Keratinocyte (primary cell): ENCODE measurements around the gene PGS1. TPM values are rescaled to one million over a fixed set of nuclear protein-coding genes. Genes with fewer than 3 reads are reported as not detected.
A peak's percentile ranks its signal among the peaks of the same experiment; 100 is the strongest.

Experiments used
- DNase-seq: peaks from one replicate; pipeline ENCODE4 v3.0.0-alpha.2; 2011; ENCODE audit warnings: low read depth, missing footprints, low spot score
- FAIRE-seq: peaks from 2 replicates; lab custom pipeline; 2011; peaks lifted over from hg19 to GRCh38; lab: Jason Lieb, UNC
- H2AFZ ChIP-seq: 2 replicates; pipeline ENCODE4 v1.6.0; 2012; ENCODE audit warnings: low read length, control low read depth, inconsistent platforms; ENCODE audit not compliant: control insufficient read depth
- H3K27ac ChIP-seq: 2 replicates; pipeline ENCODE4 v1.5.1; 2011; ENCODE audit warnings: low read length; ENCODE audit not compliant: control insufficient read depth, insufficient read depth
- H3K27me3 ChIP-seq: 3 replicates; pipeline ENCODE4 v1.6.0; 2011; ENCODE audit warnings: low read length; ENCODE audit not compliant: control insufficient read depth, insufficient read depth; ENCODE audit errors: extremely low read depth
- H3K36me3 ChIP-seq, 2 experiments: 2 replicates in 1 of 2; 3 replicates in 1 of 2; pipeline ENCODE4 v1.5.1; 2011; ENCODE audit warnings: low read length in 2 of 2, mild to moderate bottlenecking in 1 of 2; ENCODE audit not compliant: control insufficient read depth in 2 of 2, insufficient read depth in 2 of 2; ENCODE audit errors: extremely low read depth in 1 of 2
- H3K4me1 ChIP-seq: 3 replicates; pipeline ENCODE4 v1.5.1; 2011; ENCODE audit warnings: low read length; ENCODE audit not compliant: control insufficient read depth, insufficient read depth; ENCODE audit errors: extremely low read depth
- H3K4me2 ChIP-seq: 3 replicates; pipeline ENCODE4 v1.6.0; 2011; ENCODE audit warnings: low read depth, low read length; ENCODE audit not compliant: control insufficient read depth, insufficient read depth; ENCODE audit errors: extremely low read depth
- H3K4me3 ChIP-seq, 3 experiments: fragments of 200-600 bp in 1 of 3; sonication (generic) in 1 of 3; 2 replicates in 2 of 3; 3 replicates in 1 of 3; pipeline ENCODE4 v1.5.1; 2011 to 2016; ENCODE audit warnings: low read length in 3 of 3, mild to moderate bottlenecking in 3 of 3, control low read depth in 2 of 3, inconsistent platforms in 1 of 3, low read depth in 1 of 3, mixed read lengths in 1 of 3, mixed run types in 1 of 3, moderate library complexity in 1 of 3; ENCODE audit not compliant: control insufficient read depth in 2 of 3, insufficient read depth in 2 of 3; ENCODE audit errors: extremely low read depth in 1 of 3
- H3K79me2 ChIP-seq: 2 replicates; pipeline ENCODE4 v1.6.0; 2012; ENCODE audit warnings: low read length; ENCODE audit not compliant: control insufficient read depth, insufficient read depth
- H3K9ac ChIP-seq: 3 replicates; pipeline ENCODE4 v1.6.0; 2011; ENCODE audit warnings: low read length; ENCODE audit not compliant: control insufficient read depth, insufficient read depth; ENCODE audit errors: extremely low read depth
- H3K9me1 ChIP-seq: 3 replicates; pipeline ENCODE4 v1.6.0; 2011; ENCODE audit warnings: low read length; ENCODE audit not compliant: control insufficient read depth, insufficient read depth; ENCODE audit errors: extremely low read depth
- H3K9me3 ChIP-seq: 2 replicates; pipeline ENCODE4 v1.5.1; 2012; ENCODE audit warnings: low read depth, low read length; ENCODE audit not compliant: control insufficient read depth
- H4K20me1 ChIP-seq: 3 replicates; pipeline ENCODE4 v1.6.0; 2011; ENCODE audit warnings: low read length; ENCODE audit not compliant: control insufficient read depth, insufficient read depth; ENCODE audit errors: extremely low read depth
- CTCF ChIP-seq, 3 experiments: IDR thresholded peaks in 1 of 3; conservative IDR thresholded peaks in 1 of 3; optimal IDR thresholded peaks in 1 of 3; 2 replicates in 2 of 3; 3 replicates in 1 of 3; pipeline versions ENCODE3 to v1.5.1; 2011; ENCODE audit warnings: low read length in 3 of 3, mild to moderate bottlenecking in 3 of 3, moderate library complexity in 2 of 3, control low read depth in 1 of 3, inconsistent platforms in 1 of 3; ENCODE audit not compliant: insufficient read depth in 2 of 3; ENCODE audit errors: extremely low read depth in 1 of 3
- EZH2 ChIP-seq: IDR thresholded peaks from one replicate; pipeline ENCODE4 v1.6.1; 2012; ENCODE audit warnings: inconsistent platforms, mild to moderate bottlenecking, low read length, moderate library complexity
- dilution Hi-C: fragments of 300-500 bp; cut with MboI; formaldehyde crosslinking; loops from one replicate; pipeline ENCODE4 v1.7.0; 2020; ENCODE audit warnings: low sequenced_read_pairs; ENCODE audit not compliant: extremely low pct_ligation_motif_present
- polyA plus RNA-seq, 5 experiments: library from polyadenylated mRNA; depleted of rRNA in 3 of 5; stranded (reverse) in 3 of 5; stranded (forward) in 1 of 5; unstranded in 1 of 5; fragments of >200 nt; gene quantifications; 1 replicate in 1 of 5; 2 replicates in 3 of 5; 3 replicates in 1 of 5; pipeline versions ENCODE4 v1.2.1 to v1.2.3, GENCODE V29; 2011 to 2012; ENCODE audit warnings: missing spikeins in 2 of 5, low read depth in 1 of 5, low replicate concordance in 1 of 5

PGS1 gene
- polyA plus RNA-seq, 1 donor (not counting 4 experiments of a cell fraction or from before 2014, with no cell fraction given), result 19.6 TPM

- DNase-seq, result no peak
- H3K4me3 ChIP-seq, result no peak overlapping the region
- dilution Hi-C loops, result no loop called here
- peaks cover 63% of the 10 kb centered on the region for H3K4me1 ChIP-seq
- peaks cover 5% of the 10 kb centered on the region for H4K20me1 ChIP-seq
- no peaks in the 10 kb centered on the region for H3K9me3 ChIP-seq
- TF ChIP-seq CTCF (optimal IDR thresholded peaks at IDR 0.05 in 1 of 3, IDR thresholded peaks at IDR 0.05 in 1 of 3, conservative IDR thresholded peaks at IDR 0.05 in 1 of 3; ENCODE audit: extremely low read depth in 1 of 3, insufficient read depth in 2 of 3, low read length in 3 of 3) (no peak), EZH2 (no peak)
- H3K79me2 ChIP-seq, result peaks cover 25% of the 10 kb centered on the region
- H3K9ac ChIP-seq, result peak overlapping the region; percentile 31
- H3K27ac ChIP-seq, result peak overlapping the region; percentile 68
- peak overlapping the region; percentile 29 for H3K4me2 ChIP-seq
- no peak for FAIRE-seq
- peaks cover 3 to 17% of the 10 kb centered on the region in 2 experiments for H3K36me3 ChIP-seq
- no peaks in the 10 kb centered on the region for H3K27me3 ChIP-seq
- H3K9me1 ChIP-seq, result peaks cover 2% of the 10 kb centered on the region
- H2AFZ ChIP-seq, result no peak overlapping the region
Observed at GRCh38 chr17:78355701-78356100, 22.7 kb upstream of the PGS1 start.

DNA sequence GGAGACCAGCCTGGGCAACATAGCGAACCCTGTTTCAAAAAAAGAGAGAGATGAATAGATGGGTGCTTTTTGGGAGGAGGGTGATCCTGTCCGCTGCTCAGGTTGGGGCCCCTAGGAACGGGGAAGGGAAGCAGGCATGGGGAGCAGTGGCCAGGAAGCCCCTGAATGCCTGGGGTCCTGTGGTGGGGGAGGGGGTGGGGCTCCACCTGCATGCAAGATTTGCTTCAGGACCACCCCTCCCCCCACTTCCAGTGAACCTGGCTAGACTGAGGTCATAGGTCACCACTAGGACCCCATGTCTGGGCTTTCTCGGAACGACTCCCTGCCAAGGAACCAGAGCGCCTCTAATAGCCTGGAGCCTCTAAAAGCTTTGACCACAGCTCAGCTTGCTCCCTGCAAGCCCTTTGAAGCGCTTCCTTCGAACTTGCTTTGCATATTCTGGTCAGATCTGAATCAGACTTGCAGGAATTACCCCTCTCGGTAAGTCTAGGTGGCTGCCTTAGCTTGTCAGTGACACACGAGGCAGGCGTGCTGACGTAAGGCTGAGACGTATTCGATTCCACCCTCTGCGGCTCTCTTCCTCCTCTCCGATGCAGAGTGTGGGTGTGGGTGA, 22.2 kb upstream of the PGS1 start:
- peaks cover 61% of the 10 kb centered on the region for H3K4me1 ChIP-seq
- no peak overlapping the region for H2AFZ ChIP-seq
- peak; percentile 96 for FAIRE-seq
- no peak for DNase-seq
- H3K9me1 ChIP-seq, result peaks cover 2% of the 10 kb centered on the region
- peak overlapping the region; percentile 31 for H3K9ac ChIP-seq
- peak overlapping the region; percentile 29 for H3K4me2 ChIP-seq
- no peaks in the 10 kb centered on the region for H3K27me3 ChIP-seq
- H3K9me3 ChIP-seq, result no peaks in the 10 kb centered on the region
- H4K20me1 ChIP-seq, result peaks cover 5% of the 10 kb centered on the region
- H3K36me3 ChIP-seq, result peaks cover 3 to 17% of the 10 kb centered on the region in 2 experiments
- peaks cover 25% of the 10 kb centered on the region for H3K79me2 ChIP-seq
- dilution Hi-C loops, result no loop called here
- H3K27ac ChIP-seq, result peak overlapping the region; percentile 68
- H3K4me3 ChIP-seq, result peak overlapping the region in 1 of 3 experiments; percentile 36
- TF ChIP-seq CTCF (optimal IDR thresholded peaks at IDR 0.05 in 1 of 3, IDR thresholded peaks at IDR 0.05 in 1 of 3, conservative IDR thresholded peaks at IDR 0.05 in 1 of 3; ENCODE audit: extremely low read depth in 1 of 3, insufficient read depth in 2 of 3, low read length in 3 of 3) (peak in 1 of 3 experiments; percentile 12), EZH2 (no peak)
